ENCODE measurements around the gene CKAP5.

GRCh38 chr11:46834821-46835220 lies 11.3 kb downstream of the CKAP5 start:
- TF ChIP-seq CTCF (IDR thresholded peaks at IDR 0.05) (no peak), POLR2A (IDR thresholded peaks at IDR 0.05) (no peak)
